GM19025 (cell line): ENCODE data around the gene WDFY2.
A peak's percentile ranks its signal among the peaks of the same experiment; 100 is the strongest.

Source experiments
- ATAC-seq: cut with Tn5 transposase; IDR thresholded peaks from one replicate; pipeline ENCODE4 v1.9.1; 2021; ENCODE audit warnings: mild to moderate bottlenecking, low read depth, moderate library complexity; ENCODE audit not compliant: unreplicated experiment

Gene WDFY2

DNA sequence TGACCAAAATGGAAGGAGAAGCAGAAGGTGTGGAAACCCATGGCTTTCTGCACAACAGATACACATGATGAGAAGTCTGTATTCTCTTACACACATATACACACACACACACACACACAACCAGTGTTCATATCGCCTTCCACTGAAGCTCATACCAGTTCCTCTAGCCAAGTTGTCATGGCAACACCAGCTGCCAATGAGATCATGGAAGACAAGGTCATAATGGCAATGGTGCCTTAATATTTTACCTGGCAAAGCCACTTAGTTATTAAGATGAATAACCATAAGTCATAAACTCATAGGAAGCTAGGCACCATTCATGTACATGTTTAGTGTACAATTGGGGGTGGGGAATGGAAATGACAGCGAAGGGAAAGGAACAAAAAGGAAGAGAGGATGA lies 222.3 kb downstream of the WDFY2 start:
- no peak for ATAC-seq

DNA sequence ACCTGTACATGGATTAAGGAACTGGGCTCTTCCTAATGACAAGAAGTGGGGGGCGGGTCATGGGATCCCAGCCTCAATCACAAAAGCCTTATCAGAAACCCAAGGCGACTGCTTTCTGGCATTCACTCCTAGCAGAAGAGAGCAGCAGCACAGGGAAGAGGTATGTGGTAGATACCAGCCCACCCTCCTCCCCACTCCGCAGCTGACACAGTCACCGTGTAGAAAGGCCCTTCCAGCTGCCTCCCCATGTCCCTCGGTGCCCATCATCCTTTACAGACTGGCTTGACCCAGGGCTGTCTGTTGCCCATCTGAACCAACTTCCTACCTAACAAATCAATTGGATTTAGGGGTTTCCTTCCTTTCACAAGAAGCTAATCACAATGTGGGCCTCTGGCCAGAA lies 222.8 kb downstream of the WDFY2 start:
- no peak for ATAC-seq

DNA sequence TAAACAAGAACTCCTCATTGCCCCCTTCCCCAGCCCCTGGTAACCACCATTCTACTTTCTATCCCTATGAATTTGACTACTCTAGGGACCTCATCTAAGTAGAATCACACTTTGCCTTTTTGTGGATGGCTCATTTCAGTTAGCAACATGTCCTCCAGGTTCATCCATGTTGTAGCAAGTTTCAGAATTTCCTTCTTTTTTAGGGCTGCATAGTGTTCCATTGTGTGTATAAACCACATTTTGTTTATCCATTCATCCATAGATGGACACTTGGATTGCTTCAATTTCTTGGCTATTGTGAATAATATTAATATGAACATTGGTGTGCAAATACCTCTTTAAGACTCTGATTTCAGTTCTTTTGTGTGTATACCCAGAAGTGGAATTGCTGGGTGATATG lies 224.5 kb downstream of the WDFY2 start:
- ATAC-seq, result no peak

DNA sequence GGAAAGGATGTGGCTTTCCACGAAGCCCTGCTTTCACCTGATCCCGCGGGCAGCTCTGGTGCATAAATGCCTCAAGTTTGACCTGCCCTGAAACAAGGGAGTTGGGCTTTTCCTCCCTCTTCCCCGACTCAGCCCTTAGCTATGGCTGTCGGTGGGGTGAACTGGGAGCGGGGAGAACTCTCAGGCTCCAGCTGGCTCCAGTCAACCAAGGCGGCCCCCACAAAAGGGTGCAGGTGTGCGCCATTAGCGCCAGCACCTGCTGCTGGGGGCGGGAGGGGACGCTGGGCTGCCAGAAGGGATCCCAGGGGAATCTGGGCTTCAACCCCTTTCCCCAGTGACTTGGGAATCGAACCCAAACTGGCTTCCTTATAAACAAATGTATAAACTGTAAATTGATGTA lies 226.8 kb downstream of the WDFY2 start:
- no peak for ATAC-seq

DNA sequence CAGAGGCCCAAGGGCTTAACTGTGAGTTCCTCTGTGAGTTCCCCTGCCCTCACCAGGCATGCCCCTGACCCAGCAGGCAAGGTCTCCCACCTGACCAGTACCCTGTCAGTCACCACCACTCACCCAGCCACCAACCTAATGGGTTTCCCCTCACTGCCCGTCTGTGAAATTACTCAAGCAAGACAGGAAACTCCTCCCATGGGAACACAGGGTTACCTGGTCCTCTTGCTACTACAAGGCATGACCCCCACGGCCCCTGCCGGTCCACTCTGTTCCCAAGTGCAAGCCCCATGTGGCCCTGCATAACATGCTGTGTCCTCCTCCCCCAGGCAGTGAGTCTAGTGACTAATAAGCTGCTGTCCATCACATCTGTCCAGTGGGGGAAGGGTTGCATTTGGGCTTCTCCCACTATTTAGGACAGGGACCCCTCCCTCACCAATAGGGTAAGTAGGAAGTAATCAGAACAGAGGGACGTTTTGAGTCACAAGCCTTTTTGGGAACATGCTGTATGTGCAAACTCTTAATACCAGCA lies 227.7 kb downstream of the WDFY2 start:
- ATAC-seq, result peak; percentile 40

DNA sequence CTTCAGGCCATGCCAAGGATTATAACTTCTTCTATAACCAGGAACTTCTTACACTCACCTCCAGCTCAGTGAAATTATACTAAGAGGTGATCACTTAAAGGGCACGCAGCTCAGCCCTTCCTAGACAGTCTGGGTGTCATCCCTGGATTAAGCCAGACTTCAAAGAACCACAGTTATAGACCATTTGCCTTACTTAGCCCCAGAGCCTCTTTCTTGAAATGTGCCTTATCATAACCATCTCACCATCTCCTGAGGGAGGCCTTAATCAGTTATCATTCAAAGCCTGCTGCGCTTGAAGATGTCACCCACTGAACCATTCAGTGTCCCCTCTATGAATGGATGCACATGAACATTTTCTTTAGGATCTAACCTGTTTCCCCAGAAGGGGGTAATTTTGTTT lies 229.8 kb downstream of the WDFY2 start:
- ATAC-seq, result no peak

DNA sequence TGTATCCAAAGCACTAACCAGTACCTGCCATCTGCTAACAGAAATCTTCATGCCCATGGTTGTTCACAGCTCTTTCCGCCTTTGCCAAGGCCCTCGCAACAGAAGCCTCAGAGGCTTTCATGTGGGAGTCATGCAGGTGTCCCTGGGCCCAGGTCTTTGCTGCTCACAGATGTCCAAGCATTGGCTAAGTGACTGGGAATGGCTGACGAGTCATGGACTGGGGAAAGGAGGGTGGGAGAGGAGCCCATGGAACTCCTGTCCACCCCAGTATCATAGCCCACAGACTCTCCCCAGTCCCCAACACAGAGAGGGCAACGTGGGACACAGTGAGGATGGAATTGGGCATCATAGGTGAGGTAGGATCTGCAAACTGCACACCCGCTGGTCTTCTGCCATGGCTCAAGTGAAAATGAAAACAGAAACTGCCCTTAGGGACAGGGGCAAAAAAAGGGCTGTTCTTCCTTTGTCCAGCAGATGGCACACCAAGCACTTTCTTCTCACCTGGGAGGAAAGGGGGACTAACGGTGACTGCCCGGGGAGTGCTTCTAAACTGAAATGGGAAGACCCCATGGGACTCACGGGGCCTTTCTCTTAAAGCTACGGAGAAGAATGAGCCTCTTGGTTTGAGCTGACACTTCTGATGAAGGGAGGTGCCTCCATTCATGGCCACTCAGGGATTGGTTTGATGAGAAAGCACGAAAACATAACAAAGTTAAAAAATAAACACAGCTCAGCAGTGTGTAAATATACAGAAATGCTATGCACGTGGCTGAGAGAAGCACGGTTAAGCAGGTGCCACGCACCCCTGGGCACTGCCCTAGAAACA lies 230.8 kb downstream of the WDFY2 start:
- peak; percentile 70 for ATAC-seq

DNA sequence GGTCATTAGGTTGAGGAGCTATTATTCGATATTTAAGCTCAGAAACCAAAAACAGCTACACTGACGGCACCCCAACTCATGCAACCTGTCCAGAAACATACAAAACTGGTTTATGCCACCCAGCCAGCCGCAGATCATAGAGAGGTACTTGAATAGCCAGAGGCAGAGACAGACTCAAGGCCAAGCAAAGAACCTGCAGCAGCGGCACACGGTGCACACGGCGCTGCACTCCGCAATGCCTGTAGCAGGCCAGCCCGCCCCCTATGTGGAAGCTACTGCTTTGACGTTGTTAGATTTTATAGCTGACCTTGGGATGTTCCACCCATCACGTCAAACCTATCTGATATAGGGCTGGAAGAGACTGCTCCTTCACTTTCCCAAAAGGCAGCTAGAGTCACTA lies 231.6 kb downstream of the WDFY2 start:
- ATAC-seq, result no peak

DNA sequence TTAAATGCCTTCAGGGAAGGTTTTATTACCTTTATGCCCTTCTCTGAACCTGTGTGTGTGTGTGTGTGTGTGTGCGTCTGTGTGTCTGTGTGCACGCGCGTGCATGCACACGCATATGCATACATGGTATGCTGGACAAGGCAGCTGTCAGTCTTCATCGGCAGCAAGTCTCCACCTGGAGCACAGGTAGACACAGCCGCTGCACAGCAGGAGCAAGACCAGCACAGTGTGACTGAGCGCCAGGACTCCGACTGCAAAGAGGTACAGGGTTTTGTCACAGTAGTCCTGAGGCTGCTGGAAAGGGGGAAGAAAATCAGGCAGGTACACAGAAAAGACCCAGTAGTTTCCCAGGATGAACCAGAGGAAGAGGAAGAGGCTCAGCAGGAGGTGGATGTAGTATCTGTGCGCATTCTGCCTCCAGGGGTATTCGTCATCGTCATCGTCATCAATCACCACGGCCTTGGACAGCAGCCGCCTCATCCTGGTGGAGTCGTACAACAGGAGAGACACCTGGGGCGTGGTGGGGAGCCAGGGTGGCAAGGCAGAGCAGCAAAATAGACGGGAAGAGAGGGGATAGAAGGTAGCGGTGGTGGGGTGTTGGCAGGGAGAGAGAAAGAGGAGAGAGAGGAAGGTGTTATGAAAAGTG lies 232.5 kb downstream of the WDFY2 start:
- ATAC-seq, result no peak
